Measurements from ENCODE around the gene SPATC1L. TPM values are rescaled to one million over a fixed set of nuclear protein-coding genes. Genes with fewer than 3 reads are reported as not detected.

The SPATC1L gene
- total RNA-seq, 1 experiment from 2014 or later: 11.3 TPM

DNA sequence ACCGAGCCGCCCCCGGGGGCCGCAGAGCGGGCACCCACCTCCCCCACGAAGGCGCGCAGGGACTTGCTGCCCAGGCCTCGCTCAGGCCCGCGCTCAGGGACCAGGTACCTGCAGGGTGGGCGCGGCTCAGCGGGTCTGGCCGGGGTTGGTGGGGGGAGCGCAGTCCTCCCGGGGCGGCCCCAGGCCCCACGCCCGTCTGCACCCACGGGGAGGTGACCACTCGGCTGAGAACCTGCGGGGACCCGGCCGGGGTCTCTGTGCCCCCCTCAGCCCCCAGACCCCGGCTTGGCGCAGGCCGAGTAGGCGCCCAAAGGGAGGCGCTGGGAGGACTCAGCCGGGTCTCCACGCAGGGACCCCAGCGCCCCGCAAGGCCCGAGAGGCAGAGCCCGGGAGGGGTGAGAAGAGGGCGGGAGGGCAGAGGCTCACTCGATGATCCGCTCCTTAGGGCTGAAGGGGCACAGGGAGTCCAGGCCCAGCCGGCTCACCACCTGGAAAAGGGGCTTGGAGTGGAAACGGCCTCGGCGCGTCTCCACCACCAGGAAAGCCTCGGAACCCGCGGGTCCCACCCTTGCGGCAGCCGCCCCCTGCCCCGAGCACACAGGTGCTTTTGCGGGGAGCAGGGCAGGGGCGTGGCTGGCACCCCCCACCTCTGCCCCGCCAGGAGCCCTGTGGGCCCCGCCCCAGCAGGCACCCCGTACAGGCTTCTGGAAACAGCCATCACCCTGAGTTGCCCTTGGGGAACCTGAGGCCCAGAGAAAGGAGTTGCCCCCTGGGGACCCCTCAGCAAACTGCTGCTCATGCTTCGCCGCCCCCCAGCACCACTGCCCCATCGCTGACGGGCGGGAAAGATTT is 38.2 kb downstream of the SPATC1L start:
- Mint-ChIP-seq H3K36me3 (ENCODE audit: insufficient read depth, unreplicated experiment) (no peaks in the 10 kb centered on the region), H3K9me3 (ENCODE audit: unreplicated experiment) (no peaks in the 10 kb centered on the region), H3K27ac (ENCODE audit: low read depth, unreplicated experiment) (no peak overlapping the region), H3K4me1 (ENCODE audit: insufficient read depth, unreplicated experiment) (peaks cover 7% of the 10 kb centered on the region), H3K27me3 (ENCODE audit: insufficient read depth, unreplicated experiment) (no peaks in the 10 kb centered on the region), H3K4me3 (ENCODE audit: unreplicated experiment) (no peak overlapping the region)
- ChIA-PET CTCF (interaction anchor here (0.5 kb wide), 1 partner anchor 64 kb away, joined by 3 read pairs; no protein-coding TSS in a partner anchor), POLR2A (no interaction called here)
- intact Hi-C loops (cut with micrococcal nuclease): no loop called here
- no TSS peak for BruUV-seq (replicated peaks)
- TF ChIP-seq, protein P1, sequence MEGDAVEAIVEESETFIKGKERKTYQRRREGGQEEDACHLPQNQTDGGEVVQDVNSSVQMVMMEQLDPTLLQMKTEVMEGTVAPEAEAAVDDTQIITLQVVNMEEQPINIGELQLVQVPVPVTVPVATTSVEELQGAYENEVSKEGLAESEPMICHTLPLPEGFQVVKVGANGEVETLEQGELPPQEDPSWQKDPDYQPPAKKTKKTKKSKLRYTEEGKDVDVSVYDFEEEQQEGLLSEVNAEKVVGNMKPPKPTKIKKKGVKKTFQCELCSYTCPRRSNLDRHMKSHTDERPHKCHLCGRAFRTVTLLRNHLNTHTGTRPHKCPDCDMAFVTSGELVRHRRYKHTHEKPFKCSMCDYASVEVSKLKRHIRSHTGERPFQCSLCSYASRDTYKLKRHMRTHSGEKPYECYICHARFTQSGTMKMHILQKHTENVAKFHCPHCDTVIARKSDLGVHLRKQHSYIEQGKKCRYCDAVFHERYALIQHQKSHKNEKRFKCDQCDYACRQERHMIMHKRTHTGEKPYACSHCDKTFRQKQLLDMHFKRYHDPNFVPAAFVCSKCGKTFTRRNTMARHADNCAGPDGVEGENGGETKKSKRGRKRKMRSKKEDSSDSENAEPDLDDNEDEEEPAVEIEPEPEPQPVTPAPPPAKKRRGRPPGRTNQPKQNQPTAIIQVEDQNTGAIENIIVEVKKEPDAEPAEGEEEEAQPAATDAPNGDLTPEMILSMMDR (IDR thresholded peaks at IDR 0.05; ENCODE audit: unreplicated experiment): no peak
- no peak for DNase-seq (ENCODE audit: unreplicated experiment)

- no TSS peak for BruUV-seq (replicated peaks)
- intact Hi-C loops (cut with micrococcal nuclease): no loop called here
Observed at GRCh38 chr21:46145159-46145839, 39.0 kb downstream of the SPATC1L start.

DNA sequence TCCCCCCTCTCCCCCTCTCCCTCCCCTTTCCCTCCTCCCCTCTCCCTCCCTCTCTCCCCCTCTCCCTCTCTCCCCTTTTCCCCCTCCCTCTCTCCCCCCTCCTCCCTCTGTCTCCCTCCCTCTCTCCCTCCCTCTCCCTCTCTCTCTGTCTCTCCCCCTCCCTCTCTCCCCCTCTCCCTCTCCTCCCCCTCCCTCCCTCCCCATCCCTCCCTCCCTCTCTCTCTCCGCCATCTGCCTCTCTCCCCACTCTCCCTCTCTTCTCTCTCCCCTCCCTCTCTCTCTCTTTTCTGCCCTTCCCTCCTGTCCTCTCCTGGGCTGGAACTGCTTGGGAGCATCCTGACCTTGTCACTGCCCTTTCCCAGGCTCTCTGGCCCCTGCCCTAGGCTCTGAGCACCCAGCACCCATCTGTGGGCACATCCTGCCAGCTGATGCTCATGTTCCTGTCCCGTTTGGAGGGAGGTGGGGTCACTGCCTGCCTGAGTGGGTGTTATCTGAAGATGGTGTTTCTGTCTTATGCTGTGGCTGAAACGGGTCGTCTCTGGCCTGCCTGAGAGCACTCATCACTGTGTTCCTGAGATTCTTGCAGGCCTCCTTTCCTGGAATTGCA is 39.7 kb downstream of the SPATC1L start:
- peaks cover 13% of the 10 kb centered on the region for H3K27me3 Mint-ChIP-seq (ENCODE audit: insufficient read depth, unreplicated experiment)
- intact Hi-C loops (cut with micrococcal nuclease): loop anchor here (5.0 kb wide), 1 partner anchor 172 kb away; no protein-coding TSS in a partner anchor
- H3K27ac Mint-ChIP-seq (ENCODE audit: low read depth, unreplicated experiment): no peak overlapping the region
- TF ChIP-seq, protein P1 (IDR thresholded peaks at IDR 0.05; ENCODE audit: unreplicated experiment): no peak
- no peaks in the 10 kb centered on the region for H3K36me3 Mint-ChIP-seq (ENCODE audit: insufficient read depth, unreplicated experiment)
- no peak overlapping the region for H3K4me3 Mint-ChIP-seq (ENCODE audit: unreplicated experiment)
- DNase-seq (ENCODE audit: unreplicated experiment): no peak
- no TSS peak for BruUV-seq (replicated peaks)
- ChIA-PET POLR2A (interaction anchor here (1.4 kb wide), 1 partner anchor 181 kb away, joined by 6 read pairs; no protein-coding TSS in a partner anchor), CTCF (interaction anchor here (0.6 to 1.4 kb wide), 5 partner anchors 13 to 173 kb away, joined by 3 to 8 read pairs (median 3); no protein-coding TSS in a partner anchor)
- H3K4me1 Mint-ChIP-seq (ENCODE audit: insufficient read depth, unreplicated experiment): peaks cover 7% of the 10 kb centered on the region
- no peaks in the 10 kb centered on the region for H3K9me3 Mint-ChIP-seq (ENCODE audit: unreplicated experiment)

More at GRCh38 chr21:46145159-46145839, 39.0 kb downstream of the SPATC1L start:
- no peak for DNase-seq (ENCODE audit: unreplicated experiment)
- no peak overlapping the region for H3K27ac Mint-ChIP-seq (ENCODE audit: low read depth, unreplicated experiment)
- TF ChIP-seq, protein P1 (IDR thresholded peaks at IDR 0.05; ENCODE audit: unreplicated experiment): no peak
- no peaks in the 10 kb centered on the region for H3K9me3 Mint-ChIP-seq (ENCODE audit: unreplicated experiment)
- no peak overlapping the region for H3K4me3 Mint-ChIP-seq (ENCODE audit: unreplicated experiment)
- H3K27me3 Mint-ChIP-seq (ENCODE audit: insufficient read depth, unreplicated experiment): peaks cover 5% of the 10 kb centered on the region
- ChIA-PET POLR2A (no interaction called here), CTCF (no interaction called here)
- peaks cover 7% of the 10 kb centered on the region for H3K4me1 Mint-ChIP-seq (ENCODE audit: insufficient read depth, unreplicated experiment)
- no peaks in the 10 kb centered on the region for H3K36me3 Mint-ChIP-seq (ENCODE audit: insufficient read depth, unreplicated experiment)
